ENCODE results near the gene PLK2. TPM values are rescaled to one million over a fixed set of nuclear protein-coding genes. Genes with fewer than 3 reads are reported as not detected.

Gene PLK2
- total RNA-seq, 1 experiment from 2014 or later = 372 TPM

GRCh38 chr5:58452566-58453258 is 7.2 kb downstream of the PLK2 start:
- ATAC-seq = peak; percentile 41
- peaks cover 37% of the 10 kb centered on the region for H3K79me2 ChIP-seq (ENCODE audit: low read length)

GRCh38 chr5:58451732-58452565 is 7.9 kb downstream of the PLK2 start:
- no TSS peak for BruUV-seq (replicated peaks)
- TF ChIP-seq EZH2 (IDR thresholded peaks at IDR 0.05; ENCODE audit: low read length, unreplicated experiment) (no peak), EZH2phosphoT487 (IDR thresholded peaks at IDR 0.05; ENCODE audit: borderline replicate concordance, low read length) (no peak), CTCF (conservative IDR thresholded peaks at IDR 0.05; ENCODE audit: low read depth, low read length) (no peak)
- ChIA-PET CTCF (no interaction called here), POLR2A (ENCODE audit: unreplicated experiment) (no interaction called here)
- no peak overlapping the region for H2AFZ ChIP-seq (ENCODE audit: low read length)
- H3K36me3 ChIP-seq (ENCODE audit: low read depth, low read length) = peaks cover 41% of the 10 kb centered on the region
- peaks cover 29% of the 10 kb centered on the region for H3K79me2 ChIP-seq (ENCODE audit: low read length)
- no peaks in the 10 kb centered on the region for H3K9me2 ChIP-seq (replicated peaks; ENCODE audit: low read length)
- no peak overlapping the region for H3K4me2 ChIP-seq (ENCODE audit: low read length)
- intact Hi-C loops (cut with micrococcal nuclease) = loop anchor here (2.0 to 5.0 kb wide), 2 partner anchors 120 to 263 kb away; no protein-coding TSS in a partner anchor
- H3F3A ChIP-seq (ENCODE audit: low read length, unreplicated experiment) = peaks cover 6% of the 10 kb centered on the region
- peak; percentile 8; the same call in 1 of the 2 replicates for ATAC-seq
- H3K4me3 ChIP-seq (ENCODE audit: low read length) = no peak overlapping the region
- H3K27ac ChIP-seq (ENCODE audit: low read length) = no peak overlapping the region
- no peaks in the 10 kb centered on the region for H3K9me3 ChIP-seq (ENCODE audit: low read length)
- H3K4me1 ChIP-seq (ENCODE audit: insufficient read depth, low read length) = peaks cover 24% of the 10 kb centered on the region
- H3K9ac ChIP-seq (ENCODE audit: low read length) = no peak overlapping the region
- no peaks in the 10 kb centered on the region for H3K27me3 ChIP-seq (ENCODE audit: low read length)
- no peak for DNase-seq
- H4K20me1 ChIP-seq (ENCODE audit: low read length) = peaks cover 42% of the 10 kb centered on the region

More at GRCh38 chr5:58452566-58453258, 7.2 kb downstream of the PLK2 start:
- DNase-seq = peak; percentile 22
- no peak overlapping the region for H3K27ac ChIP-seq (ENCODE audit: low read length)
- peaks cover 49% of the 10 kb centered on the region for H3K36me3 ChIP-seq (ENCODE audit: low read depth, low read length)
- no peaks in the 10 kb centered on the region for H3K9me2 ChIP-seq (replicated peaks; ENCODE audit: low read length)
- peaks cover 31% of the 10 kb centered on the region for H3K4me1 ChIP-seq (ENCODE audit: insufficient read depth, low read length)
- no peak overlapping the region for H3K9ac ChIP-seq (ENCODE audit: low read length)
- no peak for TF ChIP-seq EZH2phosphoT487 (IDR thresholded peaks at IDR 0.05; ENCODE audit: borderline replicate concordance, low read length)
- no peak for TF ChIP-seq EZH2 (IDR thresholded peaks at IDR 0.05; ENCODE audit: low read length, unreplicated experiment)
- TF ChIP-seq CTCF (conservative IDR thresholded peaks at IDR 0.05; ENCODE audit: low read depth, low read length) = no peak
- POLR2A ChIA-PET (ENCODE audit: unreplicated experiment) = no interaction called here
- intact Hi-C loops (cut with micrococcal nuclease) = loop anchor here (2.0 to 5.0 kb wide), 2 partner anchors 120 to 264 kb away; no protein-coding TSS in a partner anchor
- no peaks in the 10 kb centered on the region for H3K27me3 ChIP-seq (ENCODE audit: low read length)
- H3F3A ChIP-seq (ENCODE audit: low read length, unreplicated experiment) = peaks cover 6% of the 10 kb centered on the region
- peaks cover 49% of the 10 kb centered on the region for H4K20me1 ChIP-seq (ENCODE audit: low read length)
- H3K4me3 ChIP-seq (ENCODE audit: low read length) = no peak overlapping the region
- CTCF ChIA-PET = no interaction called here
- no peak overlapping the region for H3K4me2 ChIP-seq (ENCODE audit: low read length)
- no peaks in the 10 kb centered on the region for H3K9me3 ChIP-seq (ENCODE audit: low read length)
- no TSS peak for BruUV-seq (replicated peaks)
- no peak overlapping the region for H2AFZ ChIP-seq (ENCODE audit: low read length)
